ENCODE data around the gene RNF157. TPM values are rescaled to one million over a fixed set of nuclear protein-coding genes. Genes with fewer than 3 reads are reported as not detected.

The RNF157 gene
- total and polyA plus RNA-seq, 2 of the 4 experiments (the other 2 are of a cell fraction), result 0.54 to 1.3 TPM

- no peak overlapping the region for H3K56ac ChIP-seq (ENCODE audit: extremely low read depth, insufficient read depth, low read length)
- intact Hi-C loops (cut with micrococcal nuclease), result no loop called here
- H3K14ac ChIP-seq (replicated peaks; ENCODE audit: low read depth, low read length), result no peak overlapping the region
- 46% methylated on average over 6 of the region's 21 CpGs; no CpG with 5 or more reads in 1 of the 2 experiments for WGBS, 2 experiments (ENCODE audit: extremely low coverage in 2 of 2, insufficient read length in 1 of 2)
- no peak overlapping the region for H4K8ac ChIP-seq (ENCODE audit: low read depth in 2 of 2, low read length in 2 of 2)
- H4K91ac ChIP-seq (ENCODE audit: insufficient read depth, low read depth, low read length), result no peak overlapping the region
- CTCF ChIA-PET, result interaction anchor here (0.6 to 1.4 kb wide), 3 partner anchors 10 to 153 kb away, joined by 3 to 5 read pairs (median 3); partner anchors contain the start of gene UBALD2
- dilution Hi-C loops (cut with HindIII; ENCODE audit: low sequenced_read_pairs, unreplicated experiment), result no loop called here
- peaks cover 6% of the 10 kb centered on the region for H3K36me3 ChIP-seq (ENCODE audit: control insufficient read depth, insufficient read depth, low read length)
- peaks cover 6% of the 10 kb centered on the region for H3K9me1 ChIP-seq (ENCODE audit: insufficient read depth, low read length)
- no peak overlapping the region for H3K4me3 ChIP-seq (ENCODE audit: insufficient read depth, low read depth, low read length)
- TF ChIP-seq MAFK (IDR thresholded peaks at IDR 0.05; ENCODE audit: low read depth, low read length), result no peak
- no peak for TF ChIP-seq NFE2L2 (IDR thresholded peaks at IDR 0.05; ENCODE audit: low read depth, low read length)
- no peak for TF ChIP-seq ELK1 (IDR thresholded peaks at IDR 0.05; ENCODE audit: borderline replicate concordance, low read depth, low read length)
- in situ Hi-C loops (cut with MboI; ENCODE audit: low sequenced_read_pairs), result no loop called here
- no peak for ATAC-seq (ENCODE audit: low read depth)
- H3K9ac ChIP-seq (ENCODE audit: low read depth, low read length), result no peak overlapping the region
- DNase-seq, result no peak
- peaks cover 7% of the 10 kb centered on the region for H3K4me1 ChIP-seq (ENCODE audit: control insufficient read depth, insufficient read depth, low read length)
- H2AFZ ChIP-seq (replicated peaks; ENCODE audit: low read length, poor library complexity), result peak overlapping the region; percentile 35
- no peak overlapping the region for H2BK20ac ChIP-seq (ENCODE audit: low read depth, low read length)
- no peak overlapping the region for H2AK5ac ChIP-seq (ENCODE audit: low read depth, low read length)
- no peak overlapping the region for H3K27ac ChIP-seq (ENCODE audit: insufficient read depth, low read length)
- no peak overlapping the region for H2BK5ac ChIP-seq (ENCODE audit: low read depth, low read length, poor library complexity, severe bottlenecking)
- no peaks in the 10 kb centered on the region; the same call in 1 of the 2 replicates for H4K20me1 ChIP-seq (ENCODE audit: insufficient read depth, low read length)
- no peaks in the 10 kb centered on the region for H3K9me3 ChIP-seq (ENCODE audit: control insufficient read depth, insufficient read depth, low read length)
- 0 out of 2 replicates have a peak overlapping the region, but pooled peaks have one; percentile 11 for H3K23ac ChIP-seq (ENCODE audit: low read depth, low read length)
- H3K4me2 ChIP-seq (ENCODE audit: low read depth, low read length), result no peak overlapping the region
- no peaks in the 10 kb centered on the region for H3K27me3 ChIP-seq (ENCODE audit: control insufficient read depth, insufficient read depth, low read length)
- no peak overlapping the region for H3K4ac ChIP-seq (ENCODE audit: low read depth, low read length)
- peaks cover 9 to 31% of the 10 kb centered on the region in 2 experiments; a peak in 3 of 4 replicates for H3K79me1 ChIP-seq (ENCODE audit: low read depth in 1 of 2, low read length in 2 of 2)
- no peak overlapping the region for H2BK120ac ChIP-seq (ENCODE audit: low read depth, low read length)
- H4K5ac ChIP-seq (ENCODE audit: low read depth, low read length), result no peak overlapping the region
- no TSS peak for BruUV-seq (replicated peaks)
- no peak overlapping the region for H3K18ac ChIP-seq (ENCODE audit: low read depth, low read length)
- POLR2A ChIA-PET (ENCODE audit: unreplicated experiment), result no interaction called here
- H2AK9ac ChIP-seq (replicated peaks; ENCODE audit: low read depth, low read length, poor library complexity), result peak overlapping the region; percentile 58
- H2BK15ac ChIP-seq (ENCODE audit: low read depth, low read length), result no peak overlapping the region
Observed at GRCh38 chr17:76274112-76274956, 34.0 kb upstream of the RNF157 start.

Measured in IMR-90 (cell line).